Medulla oblongata (tissue), 1 donor: ENCODE measurements around the gene NUP205.
"Not testable (repeated sequence)": the region's sequence is repeated elsewhere in the genome, so short reads cannot be mapped to it uniquely, and the experiment has no call there.

Experiments used
- DNase-seq: peaks from one replicate; pipeline ENCODE4 v3.0.0-alpha.2; 2015; ENCODE audit errors: extremely low spot score

NUP205 gene

GRCh38 chr7:135667626-135668025 lies 109.9 kb downstream of the NUP205 start:
- not testable (repeated sequence) for DNase-seq

- DNase-seq = not testable (repeated sequence)
Observed at GRCh38 chr7:135668852-135669395, 111.2 kb downstream of the NUP205 start.

GRCh38 chr7:135669774-135670173 lies 112.1 kb downstream of the NUP205 start:
- no peak for DNase-seq

- peak; percentile 25 for DNase-seq
Observed at GRCh38 chr7:135670179-135670578, 112.5 kb downstream of the NUP205 start.

GRCh38 chr7:135672560-135673359 lies 115.0 kb downstream of the NUP205 start:
- DNase-seq = peak; percentile 78

- DNase-seq = no peak
Observed at GRCh38 chr7:135673360-135673706, 115.6 kb downstream of the NUP205 start.

- DNase-seq = no peak
Observed at GRCh38 chr7:135678612-135679575, 121.2 kb downstream of the NUP205 start.

GRCh38 chr7:135681762-135682161 lies 124.0 kb downstream of the NUP205 start:
- DNase-seq = no peak

GRCh38 chr7:135682191-135682590 lies 124.5 kb downstream of the NUP205 start:
- DNase-seq = no peak

GRCh38 chr7:135683609-135684008 lies 125.9 kb downstream of the NUP205 start:
- DNase-seq = no peak

GRCh38 chr7:135684136-135684535 lies 126.4 kb downstream of the NUP205 start:
- no peak for DNase-seq

GRCh38 chr7:135684699-135685098 lies 127.0 kb downstream of the NUP205 start:
- no peak for DNase-seq

GRCh38 chr7:135685306-135686084 lies 127.8 kb downstream of the NUP205 start:
- no peak for DNase-seq

- no peak for DNase-seq
Observed at GRCh38 chr7:135687466-135687865, 129.7 kb downstream of the NUP205 start.

GRCh38 chr7:135690566-135690965 lies 132.8 kb downstream of the NUP205 start:
- no peak for DNase-seq

- DNase-seq = no peak
Observed at GRCh38 chr7:135692055-135692454, 134.3 kb downstream of the NUP205 start.

GRCh38 chr7:135692606-135693005 lies 134.9 kb downstream of the NUP205 start:
- DNase-seq = not testable (repeated sequence)

GRCh38 chr7:135693558-135693957 lies 135.8 kb downstream of the NUP205 start:
- DNase-seq = no peak

- DNase-seq = peak; percentile 18
Observed at GRCh38 chr7:135697276-135698049, 139.7 kb downstream of the NUP205 start.
